Measurements from ENCODE around the gene UBE4A.

Gene UBE4A

GRCh38 chr11:118435893-118436624 lies 76.7 kb downstream of the UBE4A start, which contains the start of gene KMT2A:
TSS of gene KMT2A (plus strand) at chr11:118436492. CDS start at chr11:118436513, 21 bp downstream.
- peak; percentile 88 to 96 (median 92) for DNase-seq (ENCODE audit: low read depth in 4 of 4, low spot score in 1 of 4)

- DNase-seq (ENCODE audit: low read depth in 4 of 4, low spot score in 1 of 4) = peak in 1 of 4 experiments; percentile 25
Observed at GRCh38 chr11:118436639-118437207, 77.3 kb downstream of the UBE4A start.

DNA sequence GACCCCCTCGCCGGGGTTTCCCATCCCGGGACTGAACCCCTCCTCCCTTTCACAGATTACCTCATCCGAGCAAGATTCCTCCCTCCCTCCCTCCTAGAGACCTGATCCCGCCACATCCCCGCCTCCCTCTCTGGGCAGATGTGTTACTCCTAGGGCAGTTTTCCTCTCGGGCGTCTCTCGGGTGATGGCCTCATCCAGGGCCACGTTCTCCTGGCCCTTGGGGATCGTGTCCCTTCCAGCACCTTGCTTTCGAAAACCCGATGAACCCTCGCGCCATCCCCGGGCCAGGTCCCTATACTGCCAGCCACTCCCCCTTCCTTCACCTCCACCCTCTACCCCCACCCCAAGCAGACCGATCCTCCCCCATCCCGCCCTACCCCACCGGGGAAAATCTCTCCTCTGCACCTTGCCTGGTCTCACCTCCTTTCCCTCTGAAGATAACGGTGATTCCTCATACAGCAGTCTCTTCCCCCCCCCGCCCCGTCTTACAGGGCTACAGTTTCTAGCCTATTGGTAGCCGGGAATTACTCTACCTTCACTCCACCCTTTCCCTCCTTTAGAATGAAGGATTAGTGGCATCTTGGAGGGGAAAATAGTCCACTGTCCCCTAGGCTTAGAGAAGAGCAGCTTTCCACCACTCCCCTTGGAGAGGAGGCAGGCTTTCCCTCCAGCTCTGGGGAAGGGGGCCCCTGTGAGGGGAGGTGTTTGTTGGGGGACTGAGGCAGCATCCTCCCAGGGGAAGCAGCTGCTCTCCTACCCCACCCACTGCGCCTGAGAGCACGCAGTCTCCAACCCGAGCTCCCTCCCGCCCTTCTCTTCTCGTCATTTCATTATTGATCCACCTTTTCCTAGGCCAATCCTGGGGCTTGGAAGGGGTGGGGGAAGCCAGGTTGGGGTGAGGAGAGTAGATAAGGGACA lies 78.1 kb downstream of the UBE4A start:
- DNase-seq (ENCODE audit: low read depth in 4 of 4, low spot score in 1 of 4) = peak in 2 of 4 experiments; percentile 30 to 32

DNA sequence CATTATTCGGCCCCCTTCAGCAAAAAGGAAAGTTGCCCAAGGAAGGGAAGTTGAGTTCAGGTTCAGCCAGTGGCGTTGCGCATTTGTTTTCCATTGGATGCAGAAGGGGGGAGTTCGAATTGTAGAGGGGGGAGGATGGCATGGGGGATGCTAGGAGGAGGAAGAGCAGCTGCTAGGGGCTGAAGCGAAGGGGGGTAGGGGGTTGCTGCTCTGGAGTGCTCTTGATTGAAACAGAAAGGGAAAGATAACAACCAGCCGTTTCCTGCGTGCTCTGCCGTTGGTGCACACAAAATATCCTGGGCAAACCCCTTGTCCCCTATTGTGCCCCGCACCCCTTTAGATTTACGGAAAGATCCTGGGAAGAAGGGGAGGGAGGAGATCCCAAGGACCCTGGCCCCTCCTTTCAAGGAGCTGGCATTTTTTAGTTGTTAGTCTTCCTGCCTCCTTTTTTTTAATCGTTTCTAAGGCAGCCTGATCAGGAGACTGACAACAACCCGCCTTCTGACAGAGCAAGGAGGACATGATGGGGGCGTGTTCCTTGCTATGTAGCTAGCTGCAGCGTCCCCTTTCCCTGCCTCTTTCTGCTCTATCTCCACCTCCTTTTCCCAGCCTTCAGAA lies 79.0 kb downstream of the UBE4A start:
- DNase-seq (ENCODE audit: low read depth in 4 of 4, low spot score in 1 of 4) = peak in 1 of 4 experiments; percentile 28

- no peak for DNase-seq (ENCODE audit: low read depth in 4 of 4, low spot score in 1 of 4)
Observed at GRCh38 chr11:118439646-118440045, 80.2 kb downstream of the UBE4A start.

DNA sequence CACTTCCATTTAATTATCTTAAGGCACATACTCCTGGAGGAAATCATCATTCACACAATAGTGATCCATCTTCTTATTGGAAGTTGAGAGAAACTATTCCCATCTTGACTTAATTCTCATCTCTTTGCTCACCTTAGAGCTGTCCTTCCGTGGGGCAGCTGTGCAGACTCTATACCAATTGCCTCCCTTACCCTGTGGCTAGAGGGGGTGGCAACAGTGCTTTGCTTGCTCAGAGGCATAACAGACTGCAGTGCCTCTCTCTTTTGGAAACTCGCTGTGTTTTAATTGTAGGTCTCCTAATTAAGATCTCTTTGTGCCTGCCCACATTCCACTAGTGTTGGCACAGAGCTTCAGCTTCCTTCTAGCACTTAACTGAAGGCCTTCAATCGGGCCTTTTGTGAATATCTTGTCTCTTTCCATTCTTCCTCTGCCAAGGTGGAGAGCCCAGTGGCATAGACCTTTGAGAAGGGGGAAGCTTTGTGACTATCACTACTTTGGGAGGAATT lies 82.4 kb downstream of the UBE4A start:
- no peak for DNase-seq (ENCODE audit: low read depth in 4 of 4, low spot score in 1 of 4)

DNA sequence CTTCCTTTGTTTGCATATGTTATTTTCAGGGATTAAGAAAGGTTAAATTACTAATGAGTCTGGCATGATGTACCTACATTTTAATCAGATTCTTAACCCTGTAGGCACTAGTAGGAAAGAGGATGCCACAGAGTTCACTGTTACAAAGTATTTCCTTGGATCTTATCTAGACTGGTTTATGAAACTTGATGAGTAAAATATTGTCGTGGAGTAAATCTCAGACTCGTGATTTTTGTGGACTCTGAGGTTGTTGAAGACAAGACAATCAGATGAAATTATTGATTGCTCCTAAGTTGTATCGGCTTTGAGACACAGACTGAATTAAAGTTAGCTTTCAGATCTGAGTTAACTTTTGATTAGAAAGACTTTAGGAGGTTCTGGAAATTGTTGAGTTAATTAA lies 82.9 kb downstream of the UBE4A start:
- no peak for DNase-seq (ENCODE audit: low read depth in 4 of 4, low spot score in 1 of 4)

DNA sequence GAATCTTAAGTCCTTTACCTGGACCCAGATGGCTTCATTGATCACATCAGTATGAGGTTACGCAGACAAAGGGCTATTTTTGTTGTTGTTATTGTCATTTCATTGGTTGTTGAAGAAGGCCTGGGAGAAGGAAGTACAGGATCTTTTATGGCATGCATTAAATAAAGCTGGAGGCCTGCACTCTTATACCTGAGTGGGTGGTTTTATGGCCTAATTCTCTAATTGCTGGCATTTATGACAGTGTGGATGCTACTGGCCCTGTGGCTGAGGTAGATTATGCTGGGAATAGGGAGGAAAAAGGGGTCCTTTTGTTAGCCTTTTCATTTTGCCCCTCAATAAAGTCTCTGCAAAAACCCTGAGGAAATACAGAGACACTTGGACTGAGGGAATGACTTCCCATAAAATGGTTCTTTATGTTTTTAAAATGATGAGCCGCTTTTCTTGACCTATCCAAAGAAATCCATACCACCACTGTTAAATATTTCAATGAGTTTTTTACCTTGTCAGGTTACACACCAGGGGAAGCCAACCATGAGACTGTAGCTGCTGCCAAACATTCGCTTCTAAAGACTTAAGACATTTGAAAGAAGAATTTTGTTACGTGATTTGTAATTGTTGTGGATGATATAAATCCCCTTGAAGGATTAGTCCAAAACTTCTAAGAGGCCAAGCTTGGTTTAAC lies 83.6 kb downstream of the UBE4A start:
- no peak for DNase-seq (ENCODE audit: low read depth in 4 of 4, low spot score in 1 of 4)

GRCh38 chr11:118443590-118444218 lies 84.3 kb downstream of the UBE4A start:
- DNase-seq (ENCODE audit: low read depth in 4 of 4, low spot score in 1 of 4) = no peak

- DNase-seq (ENCODE audit: low read depth in 4 of 4, low spot score in 1 of 4) = no peak
Observed at GRCh38 chr11:118447423-118447822, 88.0 kb downstream of the UBE4A start.

- no peak for DNase-seq (ENCODE audit: low read depth in 4 of 4, low spot score in 1 of 4)
Observed at GRCh38 chr11:118448294-118448693, 88.9 kb downstream of the UBE4A start.

Data from stimulated activated CD4-positive, alpha-beta T cell treated with anti-CD3 and anti-CD28 coated beads, Interleukin-1b, Interleukin-23, amount 100 ng/mL, for 24 hours (primary cell).